22Rv1 (cell line): ENCODE results near the gene AADACL2.

ENCODE experiments used
- ZFX ChIP-seq: fragments of 450-650 bp; IDR thresholded peaks from 2 replicates; pipeline ENCODE4 v1.6.1; 2017; ENCODE audit warnings: antibody characterized with exemption, borderline replicate concordance
- TF ChIP-seq, protein P1 (sequence below): fragments of 450-650 bp; IDR thresholded peaks from 2 replicates; pipeline ENCODE4 v1.5.1; 2017; ENCODE audit warnings: mild to moderate bottlenecking

DNA sequence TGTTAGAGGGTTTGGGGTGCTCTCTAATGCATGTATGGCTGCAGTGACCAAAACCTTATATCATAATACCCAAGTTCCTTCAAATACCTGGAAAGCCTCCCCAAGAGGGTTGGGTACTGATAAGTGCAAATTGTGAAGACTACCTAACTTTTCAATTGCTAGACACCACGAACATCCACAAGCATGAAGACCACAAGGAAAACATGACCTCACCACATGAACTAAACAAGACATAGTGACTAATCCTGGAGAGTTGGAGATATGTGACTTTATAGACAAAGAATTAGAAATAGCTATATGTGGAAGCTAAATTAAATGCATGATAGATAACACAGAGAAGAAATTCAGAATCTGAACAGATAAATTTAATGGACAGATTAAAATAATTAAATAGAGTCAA, 23.9 kb upstream of the AADACL2 start:
- TF ChIP-seq, protein P1, sequence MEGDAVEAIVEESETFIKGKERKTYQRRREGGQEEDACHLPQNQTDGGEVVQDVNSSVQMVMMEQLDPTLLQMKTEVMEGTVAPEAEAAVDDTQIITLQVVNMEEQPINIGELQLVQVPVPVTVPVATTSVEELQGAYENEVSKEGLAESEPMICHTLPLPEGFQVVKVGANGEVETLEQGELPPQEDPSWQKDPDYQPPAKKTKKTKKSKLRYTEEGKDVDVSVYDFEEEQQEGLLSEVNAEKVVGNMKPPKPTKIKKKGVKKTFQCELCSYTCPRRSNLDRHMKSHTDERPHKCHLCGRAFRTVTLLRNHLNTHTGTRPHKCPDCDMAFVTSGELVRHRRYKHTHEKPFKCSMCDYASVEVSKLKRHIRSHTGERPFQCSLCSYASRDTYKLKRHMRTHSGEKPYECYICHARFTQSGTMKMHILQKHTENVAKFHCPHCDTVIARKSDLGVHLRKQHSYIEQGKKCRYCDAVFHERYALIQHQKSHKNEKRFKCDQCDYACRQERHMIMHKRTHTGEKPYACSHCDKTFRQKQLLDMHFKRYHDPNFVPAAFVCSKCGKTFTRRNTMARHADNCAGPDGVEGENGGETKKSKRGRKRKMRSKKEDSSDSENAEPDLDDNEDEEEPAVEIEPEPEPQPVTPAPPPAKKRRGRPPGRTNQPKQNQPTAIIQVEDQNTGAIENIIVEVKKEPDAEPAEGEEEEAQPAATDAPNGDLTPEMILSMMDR, result no peak
- TF ChIP-seq ZFX, result no peak
